A549 treated with AZD2906 at 1 μM for 4 hours (cell line): ENCODE measurements around the gene SLX4IP. TPM values are rescaled to one million over a fixed set of nuclear protein-coding genes. Genes with fewer than 3 reads are reported as not detected.

ENCODE experiments used
- total RNA-seq: library from RNA; stranded (reverse); fragments of 200-300 nt; extraction: Qiagen RNA extraction; gene quantifications from 5 replicates; pipeline ENCODE4 v1.2.3, GENCODE V29; 2022

The SLX4IP gene
- total RNA-seq, result 2.0 to 2.9 TPM (median 2.3 TPM) in 5 replicates

DNA sequence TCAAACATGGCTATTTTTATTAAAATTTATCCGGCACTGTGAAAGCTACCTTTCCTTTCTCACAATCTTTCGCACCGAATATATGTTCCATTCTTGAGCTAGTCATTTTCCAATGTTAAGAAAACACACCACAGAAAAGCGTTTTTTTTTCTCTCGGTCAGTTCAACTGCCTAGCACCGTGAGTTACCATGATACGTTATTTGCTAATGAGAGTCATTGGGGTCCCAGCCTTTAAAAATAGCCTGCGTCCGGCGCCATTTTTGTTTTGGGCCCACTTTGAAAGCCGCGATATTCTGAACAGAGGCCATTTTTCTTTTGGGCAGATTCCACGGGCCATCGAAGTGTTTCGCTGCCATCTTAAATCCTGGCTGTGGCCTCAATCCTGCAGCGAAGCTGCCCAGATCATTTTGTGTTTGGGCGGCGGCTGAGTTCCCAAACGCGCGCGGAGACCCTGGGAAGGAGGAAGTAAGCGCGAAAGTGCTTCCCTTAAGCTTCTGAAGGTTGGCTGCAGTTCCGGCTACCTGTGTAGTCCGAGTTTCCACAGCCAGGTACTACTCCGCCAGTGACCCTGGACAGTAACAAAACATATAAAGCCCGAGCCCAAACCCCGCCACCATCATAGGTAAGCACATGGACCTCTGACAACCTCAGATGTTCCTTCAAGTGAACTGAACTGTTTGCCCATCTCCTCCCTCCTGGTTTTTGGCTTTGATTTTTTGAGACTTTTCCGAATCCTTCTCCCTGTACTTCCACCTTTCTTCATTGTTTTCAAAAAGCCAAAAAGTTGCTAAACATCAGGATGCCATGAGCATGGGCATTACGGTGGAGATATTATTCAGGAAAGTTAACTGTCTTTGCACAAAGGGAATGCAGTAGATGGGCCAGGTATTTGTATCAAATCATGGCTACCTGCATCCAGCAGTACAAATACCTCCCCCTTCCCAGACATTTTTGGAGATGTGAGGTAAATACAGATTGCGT is at the start of gene SLX4IP:
SLX4IP (plus strand) TSS at position 474 of the 981 bp plus-strand sequence. CDS start 22,900 bp downstream, outside the sequence.

DNA sequence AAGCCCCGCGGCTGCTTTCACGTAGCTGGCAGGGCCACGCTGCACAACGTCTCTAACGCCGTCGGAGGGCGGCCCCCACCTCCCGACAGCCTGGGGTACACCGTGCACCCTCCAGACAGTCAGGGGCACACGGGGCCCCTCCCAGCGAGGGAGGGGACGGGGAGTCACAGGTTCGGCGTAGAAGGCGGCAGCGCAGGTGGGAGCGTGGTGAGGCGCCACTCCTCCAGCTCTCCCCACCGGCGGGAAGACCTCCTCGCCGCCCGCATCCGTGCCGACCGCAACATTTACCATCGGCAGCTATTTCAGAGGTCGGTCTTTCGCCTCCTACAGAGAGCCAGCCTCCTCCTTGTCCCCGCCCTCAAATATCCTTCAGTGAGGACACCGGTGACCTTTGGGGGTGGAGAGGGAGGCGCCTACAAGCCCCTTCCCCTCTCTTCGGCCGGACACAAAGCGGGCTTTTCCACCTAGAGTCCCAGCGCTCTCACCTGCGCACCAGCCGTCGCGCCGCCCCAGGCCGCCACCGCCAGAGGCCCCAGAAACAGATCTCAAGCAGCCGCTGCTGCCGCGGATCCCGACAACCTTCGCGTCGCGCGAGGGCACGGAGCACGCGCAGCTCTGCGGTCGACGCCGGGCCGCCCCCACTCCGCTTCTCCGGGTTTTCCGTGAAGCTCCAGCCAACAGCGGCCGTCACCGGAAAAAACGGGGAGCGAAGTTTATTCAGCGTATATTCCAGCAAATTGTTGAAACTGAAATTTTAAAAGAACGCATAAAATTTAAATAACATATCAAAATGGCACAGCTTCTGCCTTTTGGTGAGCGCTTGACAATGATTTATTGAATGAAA is 1.3 kb upstream of the SLX4IP start, which contains the start of gene MKKS:
MKKS (minus strand) TSS at position 600 of the 844 bp plus-strand sequence. CDS start 20,708 bp downstream, outside the sequence.

DNA sequence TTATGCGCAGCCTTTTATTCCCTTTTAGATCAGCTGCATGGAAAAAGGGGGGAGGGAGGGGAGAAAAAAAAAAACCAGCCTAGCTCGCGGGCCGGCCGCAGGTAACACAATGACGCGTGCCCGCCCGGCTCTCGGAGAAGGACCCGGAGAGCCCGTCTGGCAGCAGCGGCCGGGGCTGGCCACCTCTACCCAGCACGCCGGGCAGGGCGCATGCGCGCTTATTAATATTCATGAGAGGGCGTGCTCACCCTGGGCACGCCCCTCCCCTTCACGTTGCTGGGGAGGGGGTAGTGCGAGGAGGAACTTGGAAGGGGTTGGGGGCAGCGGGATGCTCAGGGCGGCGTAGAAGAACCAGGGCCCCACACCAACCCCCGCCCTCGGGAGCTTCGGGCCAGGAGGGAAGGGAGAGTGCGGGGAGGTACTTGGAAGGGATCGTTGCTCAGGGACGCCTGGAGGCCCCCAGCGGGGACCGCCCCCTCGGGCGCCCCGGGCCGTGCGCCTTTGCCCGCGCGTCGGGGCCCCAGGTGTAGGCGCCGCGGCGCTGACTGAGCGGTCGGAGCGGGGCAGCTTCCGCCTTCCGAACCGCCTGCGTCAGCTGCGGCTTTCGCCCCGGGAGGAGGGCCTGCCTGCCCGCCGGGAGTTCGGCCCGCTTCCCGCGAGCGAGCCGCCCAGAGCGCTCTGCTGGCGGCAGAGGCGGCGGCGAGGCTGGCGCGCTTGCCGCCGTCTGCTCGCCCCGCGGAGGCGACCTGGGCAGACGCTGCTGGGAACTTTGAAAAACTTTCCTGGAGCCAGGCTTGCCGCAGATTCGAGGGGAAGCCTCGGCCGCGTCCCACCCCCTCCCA is 239.0 kb downstream of the SLX4IP start, which contains the start of gene JAG1:
JAG1 (minus strand) TSS at position 158 of the 842 bp plus-strand sequence. CDS start 469 bp downstream, outside the sequence.

Other genes starting within 250 kb of the SLX4IP start
- 13.3 to 18.4 TPM (median 16.2 TPM) in 5 replicates for gene SNAP25, start 216.5 kb upstream of the SLX4IP start, total RNA-seq
- gene MKKS, start 1.1 kb upstream of the SLX4IP start, total RNA-seq, result 13.1 to 17.8 TPM (median 17.5 TPM) in 5 replicates
- gene JAG1, start 238.7 kb downstream of the SLX4IP start, total RNA-seq, result 37.3 to 50.6 TPM (median 39.2 TPM) in 5 replicates